GM18499 (cell line): ENCODE results near the gene HCN2.

Source experiments
- ATAC-seq: cut with Tn5 transposase; IDR thresholded peaks from one replicate; pipeline ENCODE4 v1.9.1; 2021; ENCODE audit warnings: moderate number of reproducible peaks; ENCODE audit not compliant: insufficient read depth, unreplicated experiment

The HCN2 gene

GRCh38 chr19:650121-650520, 60.4 kb downstream of the HCN2 start:
- no peak for ATAC-seq

DNA sequence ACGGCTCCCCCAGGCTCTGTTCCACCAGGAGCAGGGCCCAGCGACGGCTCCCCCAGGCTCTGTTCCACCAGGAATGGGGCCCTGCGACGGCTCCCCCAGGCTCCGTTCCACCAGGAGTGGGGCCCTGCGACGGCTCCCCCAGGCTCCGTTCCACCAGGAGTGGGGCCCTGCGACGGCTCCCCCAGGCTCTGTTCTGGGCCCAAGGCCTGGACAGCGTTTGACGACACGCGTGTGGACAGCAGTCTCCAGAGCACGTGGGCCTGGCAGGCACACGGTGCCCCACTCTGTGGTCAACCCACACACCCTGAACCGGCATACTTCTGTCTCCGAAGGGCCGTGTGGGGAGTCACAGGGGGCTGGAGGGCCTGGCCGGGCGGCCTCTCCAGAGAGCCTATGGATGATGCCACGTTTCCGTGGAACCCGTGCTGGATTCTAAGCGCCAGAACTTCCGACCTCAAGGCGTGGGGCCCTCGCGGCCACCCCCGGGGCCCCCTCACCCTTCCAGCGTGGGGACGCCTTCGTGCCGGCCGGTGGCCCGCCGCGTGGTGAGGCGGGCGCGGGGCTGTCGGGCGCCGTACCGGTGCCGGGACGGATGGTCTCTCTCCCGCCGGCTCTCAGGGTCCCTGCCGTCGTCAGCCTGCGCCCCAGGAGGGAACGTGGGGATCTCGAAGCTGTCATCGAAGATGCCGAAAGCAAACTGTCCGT, 61.6 kb downstream of the HCN2 start:
- no peak for ATAC-seq

- no peak for ATAC-seq
Measured at GRCh38 chr19:651991-652390, 62.3 kb downstream of the HCN2 start.

- ATAC-seq: no peak
Measured at GRCh38 chr19:652467-653389, 63.0 kb downstream of the HCN2 start.

- no peak for ATAC-seq
Measured at GRCh38 chr19:653425-653824, 63.7 kb downstream of the HCN2 start.

DNA sequence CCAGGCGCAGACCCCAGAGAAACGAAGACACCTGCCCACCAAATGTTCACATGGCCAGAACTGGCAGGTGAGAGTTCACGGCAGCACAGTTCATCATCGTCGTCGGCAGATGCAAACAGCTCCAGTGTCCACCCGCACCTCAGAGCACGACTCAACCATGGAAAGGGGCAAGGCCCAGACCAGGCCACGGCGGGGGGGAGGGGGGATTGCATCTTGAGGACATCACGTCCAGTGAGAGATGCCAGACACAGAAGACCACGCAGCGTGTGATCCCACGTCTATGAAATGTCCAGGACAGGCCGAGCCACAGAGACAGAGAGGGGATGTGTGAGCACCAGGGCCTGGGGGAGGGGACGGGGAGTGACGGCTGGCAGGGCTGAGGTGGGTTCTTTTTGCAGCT, 66.0 kb downstream of the HCN2 start:
- no peak for ATAC-seq

DNA sequence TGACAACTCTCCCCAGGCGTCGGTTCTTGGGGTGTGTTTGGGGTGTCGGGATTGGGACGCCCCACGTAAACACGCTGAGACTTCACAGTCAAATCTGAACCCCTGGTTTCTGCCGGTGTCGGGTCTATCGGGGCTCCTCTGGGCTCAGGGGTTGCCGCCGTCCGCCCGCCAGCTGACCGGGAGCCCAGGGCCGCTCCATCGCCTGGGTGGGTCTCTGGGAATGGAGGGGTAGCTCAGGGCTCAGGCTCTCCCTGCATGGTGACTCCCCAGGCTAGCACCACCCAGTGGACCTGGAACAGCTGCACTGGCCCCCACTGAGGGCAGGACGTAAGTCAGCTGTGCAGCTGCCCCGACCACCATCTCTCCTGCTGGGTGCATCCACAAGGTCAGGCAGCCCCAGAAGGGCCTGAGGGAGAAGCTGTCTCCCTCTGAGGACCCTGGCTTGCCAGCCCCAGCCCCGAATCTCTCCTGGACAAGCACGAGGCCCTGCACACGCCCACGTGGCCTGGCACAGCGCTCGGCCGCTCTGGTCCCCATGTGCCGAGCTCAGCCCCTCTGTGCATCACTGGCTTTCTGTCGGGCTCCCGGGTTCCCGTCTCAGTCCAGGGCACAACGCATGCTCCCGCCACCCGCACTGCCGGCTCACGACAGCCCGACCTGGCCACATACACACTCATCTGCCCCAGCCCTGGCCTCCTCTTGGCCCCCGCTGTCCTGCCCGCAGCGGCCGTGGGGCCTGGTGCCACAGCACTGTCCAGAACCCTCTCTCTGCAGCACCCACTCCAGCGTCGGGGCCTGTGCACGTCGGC, 67.3 kb downstream of the HCN2 start:
- ATAC-seq: no peak

- ATAC-seq: no peak
Measured at GRCh38 chr19:657611-658010, 67.9 kb downstream of the HCN2 start.

DNA sequence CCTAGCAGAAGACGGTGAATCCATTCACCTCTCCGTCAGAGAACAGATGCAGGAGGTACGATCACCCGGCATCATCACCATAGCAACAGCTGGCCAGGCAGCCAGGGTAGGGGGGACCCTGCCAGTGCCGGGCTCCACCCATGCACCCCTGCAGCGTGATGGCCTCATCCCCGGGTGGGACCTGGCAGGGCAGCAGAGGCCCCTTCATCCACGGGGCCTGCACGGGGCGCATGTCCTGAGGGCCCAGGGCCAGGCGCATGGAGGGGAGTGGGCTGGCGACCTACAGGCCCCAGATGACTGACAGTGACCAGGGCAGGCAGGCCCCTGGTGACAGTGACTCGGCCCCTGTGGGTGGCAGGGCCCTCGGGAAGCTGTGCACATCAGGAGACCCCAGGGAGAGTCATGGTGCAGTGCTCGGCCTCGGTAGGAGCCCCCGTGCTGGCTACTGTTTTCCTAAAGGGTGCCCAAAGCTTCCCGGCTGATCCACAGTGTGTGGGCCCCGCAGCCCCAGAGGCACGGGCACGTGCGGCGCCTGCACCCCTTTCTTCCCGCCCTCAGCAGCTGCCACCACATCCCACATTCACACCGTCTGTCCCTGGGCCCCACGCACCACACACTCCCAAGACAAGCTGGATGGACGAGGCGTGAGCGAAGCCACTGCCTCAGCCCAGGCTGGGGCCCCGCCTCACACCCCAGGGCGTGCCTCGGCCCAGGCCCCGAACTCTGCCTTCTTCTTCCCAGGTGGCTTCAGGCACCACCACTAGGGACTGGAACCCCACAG, 68.6 kb downstream of the HCN2 start:
- ATAC-seq: no peak

DNA sequence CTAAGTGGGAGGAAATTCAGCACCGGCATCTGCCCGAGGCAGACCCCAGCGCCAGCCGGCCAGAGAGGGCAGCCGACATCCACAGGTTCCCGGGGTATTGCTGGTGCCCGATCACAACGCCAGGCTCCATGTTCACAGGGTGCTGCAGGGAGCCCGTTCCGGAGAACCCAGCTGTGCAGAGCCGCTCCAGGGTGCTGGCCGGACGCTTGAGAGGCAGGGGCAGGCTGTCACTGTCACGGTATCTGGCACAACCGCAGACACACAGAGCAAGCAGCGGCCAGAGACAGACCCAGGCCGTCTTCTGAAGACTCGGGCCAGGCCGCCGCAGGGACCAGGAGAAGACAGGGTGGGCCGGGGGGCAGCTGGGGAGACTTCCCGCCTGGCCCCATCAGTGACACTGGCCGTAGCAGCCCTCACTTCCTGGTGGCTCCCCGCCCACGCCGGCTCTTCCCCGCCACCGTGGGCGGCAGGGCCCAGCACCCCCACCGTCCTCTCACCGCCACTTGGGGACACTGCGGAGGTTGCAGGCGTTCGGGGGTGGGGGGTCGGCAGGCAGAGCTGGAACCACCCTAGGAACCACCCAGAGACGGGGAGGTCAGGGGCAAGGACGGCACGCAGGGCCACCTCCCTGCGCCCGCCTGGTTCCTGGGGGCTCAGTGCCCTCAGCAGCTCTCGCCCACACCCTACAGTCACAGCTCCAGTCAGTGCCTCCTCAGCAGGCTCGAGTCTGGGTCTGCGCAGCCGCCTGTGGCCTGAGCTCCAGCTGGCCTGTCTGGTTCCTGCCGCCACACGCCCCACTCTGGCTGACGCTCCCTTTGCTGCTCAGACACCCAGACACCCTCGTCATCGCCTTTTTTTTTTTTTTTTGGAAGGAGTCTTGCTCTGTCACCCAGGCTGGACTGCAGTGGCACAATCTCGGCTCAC, 69.5 kb downstream of the HCN2 start:
- no peak for ATAC-seq

- no peak for ATAC-seq
Measured at GRCh38 chr19:660793-661426, 71.2 kb downstream of the HCN2 start.

DNA sequence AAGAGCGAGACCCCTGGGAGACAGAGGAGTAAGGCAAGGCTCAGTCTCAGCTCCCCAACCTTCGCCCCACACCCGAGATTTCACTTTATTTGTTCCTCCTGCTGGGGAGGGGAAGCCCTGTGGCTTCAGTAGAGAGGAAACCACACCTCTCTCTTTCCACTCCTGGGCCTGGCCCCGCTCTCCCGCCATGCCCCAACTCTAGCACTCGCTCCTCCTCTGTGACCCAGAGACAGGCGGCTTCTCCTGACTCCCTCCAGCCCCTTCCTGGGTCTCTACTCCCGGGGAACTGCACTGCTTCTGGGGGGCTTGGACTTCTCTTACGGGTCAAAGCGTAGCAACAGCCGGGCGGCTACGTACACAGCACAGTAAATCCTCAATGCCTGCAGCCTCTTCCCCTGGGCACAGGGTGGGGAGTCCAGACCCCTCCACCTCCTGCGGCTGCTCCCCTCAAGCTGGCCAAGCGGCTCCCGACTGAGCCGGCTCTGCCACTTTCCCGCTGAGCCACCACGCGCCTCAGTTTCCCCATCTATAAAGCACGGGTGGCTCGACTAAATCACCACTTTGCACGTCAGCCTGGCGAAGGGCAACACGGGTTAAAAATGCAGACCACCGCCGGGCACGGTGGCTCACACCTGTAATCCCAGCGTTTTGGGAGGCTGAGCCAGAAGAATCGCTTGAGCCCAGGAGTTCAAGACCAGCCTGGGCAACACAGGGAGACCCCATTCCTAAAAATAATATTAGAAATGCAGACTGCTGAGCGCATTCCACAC, 71.9 kb downstream of the HCN2 start:
- no peak for ATAC-seq

GRCh38 chr19:662207-662961, 72.7 kb downstream of the HCN2 start:
- ATAC-seq: no peak

- no peak for ATAC-seq
Measured at GRCh38 chr19:662962-663681, 73.4 kb downstream of the HCN2 start, which contains the start of gene RNF126. RNF126 (minus strand) TSS chr19:663214; CDS start chr19:663121, 93 bp downstream.

DNA sequence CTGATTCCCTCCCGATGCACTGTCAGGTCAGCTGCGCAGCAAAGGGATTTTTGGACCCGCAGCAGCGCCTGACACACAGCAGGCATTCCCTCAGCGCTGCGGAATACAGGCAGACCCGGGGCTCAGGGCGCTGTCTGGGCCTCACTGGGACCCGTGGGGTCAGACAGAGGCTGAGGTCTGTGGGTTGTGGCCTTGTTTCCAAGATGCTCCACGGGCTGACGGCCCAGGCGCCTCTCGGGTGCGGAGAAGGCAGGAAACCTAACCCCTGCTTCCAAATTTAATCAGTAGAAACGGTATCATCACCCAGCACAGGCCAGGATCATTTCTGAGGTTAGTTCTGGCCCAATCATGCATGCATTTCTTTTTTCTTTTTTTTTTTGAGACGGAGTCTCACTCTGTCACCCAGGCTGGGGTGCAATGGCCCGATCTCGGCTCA, 74.0 kb downstream of the HCN2 start:
- ATAC-seq: no peak

DNA sequence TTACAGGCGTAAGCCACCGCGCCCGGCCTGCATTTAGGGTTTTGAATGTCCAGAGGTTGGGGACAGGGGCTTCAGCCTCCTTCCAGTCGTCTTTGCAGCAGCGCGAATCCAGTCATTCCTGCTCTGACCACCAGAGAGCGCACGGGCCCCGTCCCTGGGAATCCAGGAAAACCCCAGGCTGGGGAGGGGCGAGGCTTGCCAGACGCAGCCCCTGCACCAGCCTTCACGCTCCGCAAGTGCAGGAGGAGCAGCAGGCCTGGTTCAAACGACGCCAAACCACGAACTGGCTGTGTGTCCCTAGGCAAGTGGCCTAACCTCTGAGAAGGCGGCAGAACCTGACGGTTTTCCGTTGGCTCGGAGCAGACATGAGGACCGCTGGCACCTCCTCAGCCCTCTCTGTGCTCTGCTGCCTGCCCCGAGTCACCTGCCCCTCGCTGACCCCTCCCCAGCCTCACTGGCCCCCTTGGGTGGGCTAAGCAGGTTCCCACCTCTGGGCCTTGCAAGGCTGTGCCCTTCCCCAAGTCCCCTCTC, 75.3 kb downstream of the HCN2 start:
- no peak for ATAC-seq
